ENCODE results near the gene ADGRG4.
"Not testable (repeated sequence)": the region's sequence is repeated elsewhere in the genome, so short reads cannot be mapped to it uniquely, and the experiment has no call there.

ADGRG4 gene, protein sequence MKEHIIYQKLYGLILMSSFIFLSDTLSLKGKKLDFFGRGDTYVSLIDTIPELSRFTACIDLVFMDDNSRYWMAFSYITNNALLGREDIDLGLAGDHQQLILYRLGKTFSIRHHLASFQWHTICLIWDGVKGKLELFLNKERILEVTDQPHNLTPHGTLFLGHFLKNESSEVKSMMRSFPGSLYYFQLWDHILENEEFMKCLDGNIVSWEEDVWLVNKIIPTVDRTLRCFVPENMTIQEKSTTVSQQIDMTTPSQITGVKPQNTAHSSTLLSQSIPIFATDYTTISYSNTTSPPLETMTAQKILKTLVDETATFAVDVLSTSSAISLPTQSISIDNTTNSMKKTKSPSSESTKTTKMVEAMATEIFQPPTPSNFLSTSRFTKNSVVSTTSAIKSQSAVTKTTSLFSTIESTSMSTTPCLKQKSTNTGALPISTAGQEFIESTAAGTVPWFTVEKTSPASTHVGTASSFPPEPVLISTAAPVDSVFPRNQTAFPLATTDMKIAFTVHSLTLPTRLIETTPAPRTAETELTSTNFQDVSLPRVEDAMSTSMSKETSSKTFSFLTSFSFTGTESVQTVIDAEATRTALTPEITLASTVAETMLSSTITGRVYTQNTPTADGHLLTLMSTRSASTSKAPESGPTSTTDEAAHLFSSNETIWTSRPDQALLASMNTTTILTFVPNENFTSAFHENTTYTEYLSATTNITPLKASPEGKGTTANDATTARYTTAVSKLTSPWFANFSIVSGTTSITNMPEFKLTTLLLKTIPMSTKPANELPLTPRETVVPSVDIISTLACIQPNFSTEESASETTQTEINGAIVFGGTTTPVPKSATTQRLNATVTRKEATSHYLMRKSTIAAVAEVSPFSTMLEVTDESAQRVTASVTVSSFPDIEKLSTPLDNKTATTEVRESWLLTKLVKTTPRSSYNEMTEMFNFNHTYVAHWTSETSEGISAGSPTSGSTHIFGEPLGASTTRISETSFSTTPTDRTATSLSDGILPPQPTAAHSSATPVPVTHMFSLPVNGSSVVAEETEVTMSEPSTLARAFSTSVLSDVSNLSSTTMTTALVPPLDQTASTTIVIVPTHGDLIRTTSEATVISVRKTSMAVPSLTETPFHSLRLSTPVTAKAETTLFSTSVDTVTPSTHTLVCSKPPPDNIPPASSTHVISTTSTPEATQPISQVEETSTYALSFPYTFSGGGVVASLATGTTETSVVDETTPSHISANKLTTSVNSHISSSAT (N-terminal part only)

GRCh38 chrX:136300721-136301120 lies at the start of gene ADGRG4:
ADGRG4 (plus strand) TSS chrX:136300963; CDS start chrX:136308778, 7,815 bp downstream.
- H3K9me3 ChIP-seq (ENCODE audit: control insufficient read depth, low read length); H3K4me3 ChIP-seq (ENCODE audit: low read length); H3K4me1 ChIP-seq (ENCODE audit: control insufficient read depth, insufficient read depth, low read length); H3K27me3 ChIP-seq (ENCODE audit: control insufficient read depth, insufficient read depth, low read length); H3K9ac ChIP-seq (ENCODE audit: low read length); H3K36me3 ChIP-seq (ENCODE audit: control insufficient read depth, insufficient read depth, low read length): not testable (repeated sequence)

- Histone ChIP-seq H3K9me3 (ENCODE audit: control insufficient read depth, low read length) (no peaks in the 10 kb centered on the region), H3K4me1 (ENCODE audit: control insufficient read depth, insufficient read depth, low read length) (no peaks in the 10 kb centered on the region), H3K4me3 (ENCODE audit: low read length) (no peak within 1 kb of the TSS), H3K27me3 (ENCODE audit: control insufficient read depth, insufficient read depth, low read length) (no peaks in the 10 kb centered on the region), H3K36me3 (ENCODE audit: control insufficient read depth, insufficient read depth, low read length) (no peaks in the 10 kb centered on the region), H3K9ac (ENCODE audit: low read length) (peak within 1 kb of the TSS; percentile 39)
Observed at GRCh38 chrX:136251041-136251991, 49.4 kb upstream of the ADGRG4 start, which contains the start of gene MAP7D3. MAP7D3 (minus strand) TSS chrX:136251400; CDS start chrX:136251358, 42 bp downstream.

- no peaks in the 10 kb centered on the region for H3K4me1 ChIP-seq (ENCODE audit: control insufficient read depth, insufficient read depth, low read length)
- H3K9me3 ChIP-seq (ENCODE audit: control insufficient read depth, low read length), result no peaks in the 10 kb centered on the region
Observed at GRCh38 chrX:136255541-136255940, 45.2 kb upstream of the ADGRG4 start.

GRCh38 chrX:136256026-136256425 lies 44.7 kb upstream of the ADGRG4 start:
- no peaks in the 10 kb centered on the region for H3K4me1 ChIP-seq (ENCODE audit: control insufficient read depth, insufficient read depth, low read length)
- H3K4me3 ChIP-seq (ENCODE audit: low read length), result no peak overlapping the region
- H3K9me3 ChIP-seq (ENCODE audit: control insufficient read depth, low read length), result no peaks in the 10 kb centered on the region

More at GRCh38 chrX:136255541-136255940, 45.2 kb upstream of the ADGRG4 start:
- Histone ChIP-seq H3K4me3 (ENCODE audit: low read length) (no peak overlapping the region), H3K27me3 (ENCODE audit: control insufficient read depth, insufficient read depth, low read length) (no peaks in the 10 kb centered on the region), H3K9ac (ENCODE audit: low read length) (no peak overlapping the region), H3K36me3 (ENCODE audit: control insufficient read depth, insufficient read depth, low read length) (no peaks in the 10 kb centered on the region)

DNA sequence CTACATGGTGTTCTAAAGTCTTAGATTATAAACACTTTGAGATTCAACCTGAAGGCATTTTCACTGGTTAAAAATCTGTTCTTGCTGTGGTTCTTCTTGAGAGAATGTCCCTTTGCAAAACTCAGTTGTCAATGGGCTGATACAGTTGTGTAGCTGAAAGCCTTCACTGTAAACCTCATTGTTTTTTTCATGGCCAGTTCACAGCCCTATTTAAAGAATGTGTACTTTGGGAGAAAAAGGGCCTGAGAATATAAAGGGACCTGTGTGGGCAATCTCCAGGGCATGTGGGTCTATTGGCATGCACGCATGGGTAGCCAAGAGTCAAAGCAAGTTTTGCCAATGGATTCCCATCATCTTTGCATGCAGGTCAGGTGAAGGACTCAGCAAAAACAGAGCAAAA lies 41.8 kb upstream of the ADGRG4 start:
- no peaks in the 10 kb centered on the region for H3K27me3 ChIP-seq (ENCODE audit: control insufficient read depth, insufficient read depth, low read length)
- no peak overlapping the region for H3K9ac ChIP-seq (ENCODE audit: low read length)
- no peak overlapping the region for H3K4me3 ChIP-seq (ENCODE audit: low read length)
- H3K36me3 ChIP-seq (ENCODE audit: control insufficient read depth, insufficient read depth, low read length), result no peaks in the 10 kb centered on the region
- no peaks in the 10 kb centered on the region for H3K4me1 ChIP-seq (ENCODE audit: control insufficient read depth, insufficient read depth, low read length)
- no peaks in the 10 kb centered on the region for H3K9me3 ChIP-seq (ENCODE audit: control insufficient read depth, low read length)

More at GRCh38 chrX:136256026-136256425, 44.7 kb upstream of the ADGRG4 start:
- no peaks in the 10 kb centered on the region for H3K27me3 ChIP-seq (ENCODE audit: control insufficient read depth, insufficient read depth, low read length)
- H3K36me3 ChIP-seq (ENCODE audit: control insufficient read depth, insufficient read depth, low read length), result no peaks in the 10 kb centered on the region
- no peak overlapping the region for H3K9ac ChIP-seq (ENCODE audit: low read length)

GRCh38 chrX:136259543-136259942 lies 41.2 kb upstream of the ADGRG4 start:
- H3K27me3 ChIP-seq (ENCODE audit: control insufficient read depth, insufficient read depth, low read length), result no peaks in the 10 kb centered on the region
- H3K36me3 ChIP-seq (ENCODE audit: control insufficient read depth, insufficient read depth, low read length), result no peaks in the 10 kb centered on the region
- H3K4me1 ChIP-seq (ENCODE audit: control insufficient read depth, insufficient read depth, low read length), result no peaks in the 10 kb centered on the region
- no peaks in the 10 kb centered on the region for H3K9me3 ChIP-seq (ENCODE audit: control insufficient read depth, low read length)
- no peak overlapping the region for H3K4me3 ChIP-seq (ENCODE audit: low read length)
- no peak overlapping the region for H3K9ac ChIP-seq (ENCODE audit: low read length)

- H3K36me3 ChIP-seq (ENCODE audit: control insufficient read depth, insufficient read depth, low read length), result no peaks in the 10 kb centered on the region
- no peaks in the 10 kb centered on the region for H3K27me3 ChIP-seq (ENCODE audit: control insufficient read depth, insufficient read depth, low read length)
- no peak overlapping the region for H3K9ac ChIP-seq (ENCODE audit: low read length)
- no peaks in the 10 kb centered on the region for H3K4me1 ChIP-seq (ENCODE audit: control insufficient read depth, insufficient read depth, low read length)
- no peaks in the 10 kb centered on the region for H3K9me3 ChIP-seq (ENCODE audit: control insufficient read depth, low read length)
- no peak overlapping the region for H3K4me3 ChIP-seq (ENCODE audit: low read length)
Observed at GRCh38 chrX:136260776-136261175, 40.0 kb upstream of the ADGRG4 start.

DNA sequence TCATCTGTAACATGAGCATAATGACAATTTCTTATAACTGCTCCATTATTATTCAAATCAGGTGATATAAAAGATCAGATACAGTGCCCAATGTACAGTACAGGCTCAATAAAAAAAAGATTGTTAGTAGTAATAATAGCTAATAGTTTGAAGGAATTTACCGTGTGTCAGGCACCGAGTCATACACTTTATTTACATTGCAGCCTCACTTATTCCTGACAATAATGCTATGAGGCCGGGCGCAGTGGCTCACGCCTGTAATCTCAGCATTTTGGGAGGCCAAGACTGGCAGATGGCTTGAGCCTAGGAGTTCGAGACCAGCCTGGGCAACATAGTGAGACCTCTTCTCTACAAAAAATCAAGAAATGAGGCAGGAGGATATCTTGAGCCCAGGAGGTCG lies 39.4 kb upstream of the ADGRG4 start:
- Histone ChIP-seq H3K4me1 (ENCODE audit: control insufficient read depth, insufficient read depth, low read length) (no peaks in the 10 kb centered on the region), H3K36me3 (ENCODE audit: control insufficient read depth, insufficient read depth, low read length) (no peaks in the 10 kb centered on the region), H3K4me3 (ENCODE audit: low read length) (no peak overlapping the region), H3K9me3 (ENCODE audit: control insufficient read depth, low read length) (no peaks in the 10 kb centered on the region), H3K27me3 (ENCODE audit: control insufficient read depth, insufficient read depth, low read length) (no peaks in the 10 kb centered on the region), H3K9ac (ENCODE audit: low read length) (no peak overlapping the region)

GRCh38 chrX:136262243-136262642 lies 38.5 kb upstream of the ADGRG4 start:
- H3K4me3 ChIP-seq (ENCODE audit: low read length), result no peak overlapping the region
- no peaks in the 10 kb centered on the region for H3K9me3 ChIP-seq (ENCODE audit: control insufficient read depth, low read length)
- no peaks in the 10 kb centered on the region for H3K36me3 ChIP-seq (ENCODE audit: control insufficient read depth, insufficient read depth, low read length)
- no peaks in the 10 kb centered on the region for H3K4me1 ChIP-seq (ENCODE audit: control insufficient read depth, insufficient read depth, low read length)
- H3K27me3 ChIP-seq (ENCODE audit: control insufficient read depth, insufficient read depth, low read length), result no peaks in the 10 kb centered on the region
- no peak overlapping the region for H3K9ac ChIP-seq (ENCODE audit: low read length)

GRCh38 chrX:136262812-136263315 lies 37.9 kb upstream of the ADGRG4 start:
- Histone ChIP-seq H3K4me1 (ENCODE audit: control insufficient read depth, insufficient read depth, low read length) (no peaks in the 10 kb centered on the region), H3K9ac (ENCODE audit: low read length) (no peak overlapping the region), H3K4me3 (ENCODE audit: low read length) (no peak overlapping the region), H3K27me3 (ENCODE audit: control insufficient read depth, insufficient read depth, low read length) (no peaks in the 10 kb centered on the region), H3K9me3 (ENCODE audit: control insufficient read depth, low read length) (no peaks in the 10 kb centered on the region), H3K36me3 (ENCODE audit: control insufficient read depth, insufficient read depth, low read length) (no peaks in the 10 kb centered on the region)

- no peaks in the 10 kb centered on the region for H3K36me3 ChIP-seq (ENCODE audit: control insufficient read depth, insufficient read depth, low read length)
- no peak overlapping the region for H3K4me3 ChIP-seq (ENCODE audit: low read length)
- no peaks in the 10 kb centered on the region for H3K4me1 ChIP-seq (ENCODE audit: control insufficient read depth, insufficient read depth, low read length)
- no peaks in the 10 kb centered on the region for H3K9me3 ChIP-seq (ENCODE audit: control insufficient read depth, low read length)
- H3K9ac ChIP-seq (ENCODE audit: low read length), result no peak overlapping the region
- no peaks in the 10 kb centered on the region for H3K27me3 ChIP-seq (ENCODE audit: control insufficient read depth, insufficient read depth, low read length)
Observed at GRCh38 chrX:136266828-136267227, 33.9 kb upstream of the ADGRG4 start.

All from mucosa of stomach (tissue), 1 donor.